PC-3 (cell line): ENCODE measurements around the gene TMEM121B.

Source experiments
- EZH2 ChIP-seq: fragments of 300-600 bp; sonication (generic); IDR thresholded peaks from one replicate; pipeline ENCODE4 v1.6.1; 2017; ENCODE audit warnings: antibody characterized with exemption, mild to moderate bottlenecking, low read length; ENCODE audit not compliant: unreplicated experiment
- EZH2phosphoT487 ChIP-seq: fragments of 300-600 bp; sonication (generic); IDR thresholded peaks from 2 replicates; pipeline ENCODE4 v1.6.1; 2018; ENCODE audit warnings: mild to moderate bottlenecking, antibody characterized with exemption, low read length, borderline replicate concordance
- TF ChIP-seq, protein P1 (sequence below): fragments of 300-600 bp; sonication (generic); conservative IDR thresholded peaks from 2 replicates; pipeline ENCODE4 v1.5.1; 2017; ENCODE audit warnings: antibody characterized with exemption, low read depth, mild to moderate bottlenecking, low read length

DNA sequence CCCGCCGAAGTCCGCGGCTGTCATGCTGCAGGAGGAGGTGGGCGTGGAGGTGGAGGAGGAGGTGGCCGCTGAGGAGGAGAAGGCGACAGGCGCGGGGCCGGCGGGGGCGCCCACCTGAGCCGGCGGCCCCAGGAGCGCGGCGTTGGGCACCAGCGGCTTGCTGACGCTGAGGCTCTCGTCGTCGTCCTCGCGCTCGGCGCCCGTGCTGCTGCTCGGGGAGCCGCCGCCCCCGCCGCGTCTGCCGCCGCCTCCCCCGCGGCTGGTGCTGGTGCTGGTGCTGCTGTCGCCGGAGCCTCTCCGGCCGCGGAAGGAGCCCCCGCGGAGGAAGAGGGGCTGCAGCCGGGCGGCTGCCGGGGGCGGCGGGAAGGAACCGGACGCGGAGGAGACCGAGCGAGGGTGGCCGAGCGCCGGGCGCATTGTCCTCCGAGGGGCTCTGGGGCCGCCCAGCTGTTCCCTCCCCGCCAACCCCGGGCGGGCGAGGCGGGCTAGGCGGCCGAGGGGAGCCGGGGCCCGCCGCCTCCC is 388 bp downstream of the TMEM121B start:
- TF ChIP-seq, protein P1, sequence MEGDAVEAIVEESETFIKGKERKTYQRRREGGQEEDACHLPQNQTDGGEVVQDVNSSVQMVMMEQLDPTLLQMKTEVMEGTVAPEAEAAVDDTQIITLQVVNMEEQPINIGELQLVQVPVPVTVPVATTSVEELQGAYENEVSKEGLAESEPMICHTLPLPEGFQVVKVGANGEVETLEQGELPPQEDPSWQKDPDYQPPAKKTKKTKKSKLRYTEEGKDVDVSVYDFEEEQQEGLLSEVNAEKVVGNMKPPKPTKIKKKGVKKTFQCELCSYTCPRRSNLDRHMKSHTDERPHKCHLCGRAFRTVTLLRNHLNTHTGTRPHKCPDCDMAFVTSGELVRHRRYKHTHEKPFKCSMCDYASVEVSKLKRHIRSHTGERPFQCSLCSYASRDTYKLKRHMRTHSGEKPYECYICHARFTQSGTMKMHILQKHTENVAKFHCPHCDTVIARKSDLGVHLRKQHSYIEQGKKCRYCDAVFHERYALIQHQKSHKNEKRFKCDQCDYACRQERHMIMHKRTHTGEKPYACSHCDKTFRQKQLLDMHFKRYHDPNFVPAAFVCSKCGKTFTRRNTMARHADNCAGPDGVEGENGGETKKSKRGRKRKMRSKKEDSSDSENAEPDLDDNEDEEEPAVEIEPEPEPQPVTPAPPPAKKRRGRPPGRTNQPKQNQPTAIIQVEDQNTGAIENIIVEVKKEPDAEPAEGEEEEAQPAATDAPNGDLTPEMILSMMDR = no peak
- TF ChIP-seq EZH2 (no peak), EZH2phosphoT487 (no peak)
